Osteoblast (primary cell): ENCODE data around the gene PIP5K1B. TPM values are rescaled to one million over a fixed set of nuclear protein-coding genes. Genes with fewer than 3 reads are reported as not detected.

Experiments used
- DNase-seq: peaks from one replicate; pipeline ENCODE4 v3.0.0; 2011; ENCODE audit warnings: low spot score, mixed read lengths; ENCODE audit not compliant: insufficient read length; ENCODE audit errors: missing footprints
- H2AFZ ChIP-seq: 2 replicates; pipeline ENCODE4 v1.6.0; 2011; ENCODE audit warnings: mild to moderate bottlenecking, low read length
- H3K27ac ChIP-seq: 2 replicates; pipeline ENCODE4 v1.5.1; 2011; ENCODE audit warnings: mild to moderate bottlenecking, low read depth, low read length, moderate library complexity
- H3K27me3 ChIP-seq: 2 replicates; pipeline ENCODE4 v1.6.0; 2012; ENCODE audit warnings: mild to moderate bottlenecking, control low read depth, inconsistent platforms, low read length, moderate library complexity; ENCODE audit not compliant: insufficient read depth
- H3K36me3 ChIP-seq: 2 replicates; pipeline ENCODE4 v1.5.1; 2011; ENCODE audit warnings: mild to moderate bottlenecking, low read length, control low read depth, moderate library complexity; ENCODE audit not compliant: insufficient read depth
- H3K4me1 ChIP-seq: 2 replicates; pipeline ENCODE4 v1.5.1; 2011; ENCODE audit warnings: mild to moderate bottlenecking, low read length, control low read depth, moderate library complexity; ENCODE audit not compliant: insufficient read depth
- H3K4me2 ChIP-seq: 2 replicates; pipeline ENCODE4 v1.6.0; 2011; ENCODE audit warnings: mild to moderate bottlenecking, low read length; ENCODE audit not compliant: insufficient read depth
- H3K4me3 ChIP-seq: fragments of 200-600 bp; sonication (generic); 3 replicates; pipeline ENCODE4 v1.5.1; 2012; ENCODE audit warnings: mild to moderate bottlenecking, low read length, inconsistent platforms; ENCODE audit not compliant: insufficient read depth
- H3K79me2 ChIP-seq: 2 replicates; pipeline ENCODE4 v1.6.0; 2012; ENCODE audit warnings: mild to moderate bottlenecking, low read length, control low read depth, inconsistent platforms; ENCODE audit not compliant: insufficient read depth
- H3K9me3 ChIP-seq: 2 replicates; pipeline ENCODE4 v1.5.1; 2011; ENCODE audit warnings: low read depth, low read length, control low read depth
- H4K20me1 ChIP-seq: 2 replicates; pipeline ENCODE4 v1.6.0; 2012; ENCODE audit warnings: mild to moderate bottlenecking, low read length, control low read depth; ENCODE audit not compliant: insufficient read depth
- CTCF ChIP-seq: IDR thresholded peaks from 2 replicates; pipeline ENCODE4 v1.5.1; 2011; ENCODE audit warnings: mild to moderate bottlenecking, low read depth, low read length, moderate library complexity; ENCODE audit errors: extremely low read depth
- total RNA-seq: library from RNA; depleted of rRNA; stranded (reverse); fragments of >200 nt; gene quantifications from 2 replicates; pipeline ENCODE4 v1.2.3, GENCODE V29; 2012

Gene PIP5K1B
- total RNA-seq, 1 donor, result not detected

GRCh38 chr9:68744426-68744825 lies 39.4 kb downstream of the PIP5K1B start:
- Histone ChIP-seq H3K9me3 (no peaks in the 10 kb centered on the region), H2AFZ (no peak overlapping the region), H3K4me1 (no peaks in the 10 kb centered on the region), H3K36me3 (no peaks in the 10 kb centered on the region), H3K4me2 (no peak overlapping the region), H3K27ac (no peak overlapping the region), H3K27me3 (no peaks in the 10 kb centered on the region), H3K79me2 (no peaks in the 10 kb centered on the region), H3K4me3 (no peak overlapping the region), H4K20me1 (no peaks in the 10 kb centered on the region)
- TF ChIP-seq CTCF, result no peak
- no peak for DNase-seq

- TF ChIP-seq CTCF, result no peak
- H3K36me3 ChIP-seq, result no peaks in the 10 kb centered on the region
- no peak overlapping the region for H3K4me2 ChIP-seq
- no peak overlapping the region for H3K4me3 ChIP-seq
- H3K9me3 ChIP-seq, result no peaks in the 10 kb centered on the region
- no peaks in the 10 kb centered on the region for H4K20me1 ChIP-seq
- DNase-seq, result no peak
- no peaks in the 10 kb centered on the region for H3K79me2 ChIP-seq
- peaks cover 2% of the 10 kb centered on the region for H3K27me3 ChIP-seq
- H3K27ac ChIP-seq, result no peak overlapping the region
- no peaks in the 10 kb centered on the region for H3K4me1 ChIP-seq
- no peak overlapping the region for H2AFZ ChIP-seq
Measured at GRCh38 chr9:68746525-68746924, 41.5 kb downstream of the PIP5K1B start.

GRCh38 chr9:68747043-68747533 lies 42.0 kb downstream of the PIP5K1B start:
- no peaks in the 10 kb centered on the region for H3K36me3 ChIP-seq
- no peaks in the 10 kb centered on the region for H3K9me3 ChIP-seq

GRCh38 chr9:68749135-68749534 lies 44.1 kb downstream of the PIP5K1B start:
- Histone ChIP-seq H3K27ac (no peak overlapping the region), H3K4me3 (no peak overlapping the region), H3K9me3 (no peaks in the 10 kb centered on the region), H4K20me1 (no peaks in the 10 kb centered on the region), H3K79me2 (no peaks in the 10 kb centered on the region), H3K4me2 (no peak overlapping the region), H3K4me1 (no peaks in the 10 kb centered on the region), H3K36me3 (no peaks in the 10 kb centered on the region), H3K27me3 (peaks cover 2% of the 10 kb centered on the region), H2AFZ (no peak overlapping the region)
- no peak for TF ChIP-seq CTCF
- DNase-seq, result no peak

More at GRCh38 chr9:68747043-68747533, 42.0 kb downstream of the PIP5K1B start:
- Histone ChIP-seq H3K4me2 (no peak overlapping the region), H2AFZ (no peak overlapping the region), H4K20me1 (no peaks in the 10 kb centered on the region), H3K4me1 (no peaks in the 10 kb centered on the region), H3K4me3 (no peak overlapping the region), H3K27ac (no peak overlapping the region), H3K79me2 (no peaks in the 10 kb centered on the region), H3K27me3 (peaks cover 2% of the 10 kb centered on the region)
- no peak for TF ChIP-seq CTCF
- no peak for DNase-seq
